Panc1 (cell line): ENCODE data around the gene AKAP7. TPM values are rescaled to one million over a fixed set of nuclear protein-coding genes. Genes with fewer than 3 reads are reported as not detected.

Experiments
- ATAC-seq: fragments of 200-7000 bp; cut with Tn5 transposase; 2 replicates; pipeline ENCODE4 v1.9.1; 2020; ENCODE audit warnings: mild to moderate bottlenecking, moderate library complexity
- BruUV-seq: library from RNA; stranded (reverse); fragments of 400-500 nt; replicated peaks from 2 replicates; lab custom pipeline; 2021; lab: Mats Ljungman, UMichigan
- CTCF ChIA-PET: fragments of 300-600 bp; sonication (Branson Sonifier 250); formaldehyde crosslinking; loops from one replicate; lab custom pipeline; 2022; ENCODE audit warnings: antibody characterized with exemption; lab: Charles Lee
- POLR2A ChIA-PET: fragments of 300-600 bp; sonication (Branson Sonifier 250); formaldehyde crosslinking; loops from one replicate; lab custom pipeline; 2022; ENCODE audit warnings: antibody characterized with exemption; lab: Charles Lee
- DNase-seq: peaks from one replicate; pipeline ENCODE4 v3.0.0-alpha.2; 2010; ENCODE audit warnings: low read depth, low spot score
- H3K27ac ChIP-seq: 2 replicates; pipeline ENCODE4 v1.5.1; 2011; ENCODE audit warnings: mild to moderate bottlenecking, low read length, inconsistent platforms
- H3K27me3 ChIP-seq: fragments of 200-500 bp; sonication (Bioruptor generic); 2 replicates; pipeline ENCODE4 v1.6.0; 2014; ENCODE audit warnings: low read length, inconsistent platforms; ENCODE audit not compliant: control insufficient read depth, insufficient read depth
- H3K36me3 ChIP-seq: fragments of 200-500 bp; sonication (Bioruptor generic); 2 replicates; pipeline ENCODE4 v1.5.1; 2014; ENCODE audit warnings: inconsistent platforms, mild to moderate bottlenecking, low read length, moderate library complexity; ENCODE audit not compliant: control insufficient read depth, insufficient read depth
- H3K4me1 ChIP-seq: 2 replicates; pipeline ENCODE4 v1.5.1; 2011; ENCODE audit warnings: inconsistent platforms, mild to moderate bottlenecking, low read length, moderate library complexity; ENCODE audit not compliant: control insufficient read depth, insufficient read depth
- H3K4me3 ChIP-seq, 2 experiments: 2 replicates each; pipeline ENCODE4 v1.5.1; 2011 to 2012; ENCODE audit warnings: low read depth in 2 of 2, low read length in 2 of 2, mild to moderate bottlenecking in 2 of 2, inconsistent platforms in 1 of 2, moderate library complexity in 1 of 2
- H3K9me3 ChIP-seq: fragments of 200-500 bp; sonication (Bioruptor generic); 2 replicates; pipeline ENCODE4 v1.5.1; 2014; ENCODE audit warnings: low read depth, mild to moderate bottlenecking, inconsistent platforms, low read length, moderate library complexity; ENCODE audit not compliant: control insufficient read depth, insufficient read depth
- POLR2AphosphoS5 ChIP-seq: IDR thresholded peaks from 2 replicates; pipeline ENCODE4 v1.6.1; 2012; ENCODE audit warnings: mild to moderate bottlenecking, low read depth, low read length, moderate library complexity
- SIN3A ChIP-seq: IDR thresholded peaks from 2 replicates; pipeline ENCODE4 v1.6.1; 2012; ENCODE audit warnings: low read depth, mild to moderate bottlenecking, low read length, moderate library complexity, borderline replicate concordance; ENCODE audit not compliant: insufficient read depth
- TCF7L2 ChIP-seq: IDR thresholded peaks from 2 replicates; pipeline ENCODE4 v1.6.1; 2011; ENCODE audit warnings: mild to moderate bottlenecking, low read depth, low read length, inconsistent platforms
- in situ Hi-C: cut with HindIII; loops from 2 replicates; pipeline ENCODE4 v1.10.0; 2016; ENCODE audit warnings: low sequenced_read_pairs, low pct_unique_long_range_greater_than_20kb
- intact Hi-C: fragments of 100-400 bp; cut with micrococcal nuclease; formaldehyde crosslinking; loops from one replicate; pipeline ENCODE4 v1.10.0; 2022; ENCODE audit not compliant: unreplicated experiment
- total RNA-seq: library from RNA; stranded (reverse); gene quantifications from one replicate; pipeline ENCODE4 v1.2.1, GENCODE V29; 2021; ENCODE audit not compliant: unreplicated experiment
- TF ChIP-seq, protein P1 (sequence below): fragments of 450-650 bp; IDR thresholded peaks from 2 replicates; pipeline ENCODE4 v1.5.1; 2017; ENCODE audit warnings: mild to moderate bottlenecking
- TF ChIP-seq, protein P2 (sequence below), 2 experiments: IDR thresholded peaks; 2 replicates each; pipeline ENCODE4 v1.6.1; 2011 to 2012; ENCODE audit warnings: low read depth in 2 of 2, control low read depth in 1 of 2, low read length in 1 of 2, mild to moderate bottlenecking in 1 of 2, moderate library complexity in 1 of 2; ENCODE audit not compliant: insufficient read depth in 1 of 2

AKAP7 gene
- total RNA-seq, 1 experiment from 2014 or later = 3.2 TPM

DNA sequence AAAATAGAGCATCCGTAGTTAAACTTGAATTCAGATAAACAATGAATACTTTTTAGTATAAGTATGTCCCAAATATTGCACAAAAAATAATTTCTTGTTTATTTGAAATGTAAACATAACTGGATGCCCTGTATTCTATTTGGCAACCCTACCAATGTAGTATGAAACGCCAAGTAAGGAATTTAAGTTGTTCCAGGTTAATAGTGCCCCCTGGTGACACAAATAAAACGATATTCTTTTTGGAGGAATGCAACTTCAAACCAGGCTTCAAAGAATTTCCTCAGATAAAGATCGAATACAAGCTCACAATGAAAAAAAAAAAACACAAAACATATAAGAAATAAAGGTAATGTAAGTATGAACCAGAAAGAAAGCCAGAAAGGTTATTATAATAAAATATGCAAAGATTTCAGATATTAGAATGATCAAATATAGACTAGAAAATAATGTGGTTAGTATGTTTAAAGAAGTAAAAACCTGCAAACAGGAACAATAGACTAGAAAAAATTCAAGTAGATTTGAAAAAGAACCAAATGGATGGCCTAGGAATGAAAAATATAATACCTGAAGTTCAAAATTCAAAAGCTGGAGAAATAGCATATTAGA lies 18.4 kb upstream of the AKAP7 start:
- no peaks in the 10 kb centered on the region for H3K9me3 ChIP-seq
- no peaks in the 10 kb centered on the region for H3K36me3 ChIP-seq
- in situ Hi-C loops = no loop called here
- ATAC-seq = peak; percentile 74
- DNase-seq = peak; percentile 28
- BruUV-seq = no TSS peak
- ChIA-PET CTCF (interaction anchor here (0.6 to 1.3 kb wide), 2 partner anchors 232 to 399 kb away, joined by 5 read pairs; no protein-coding TSS in a partner anchor), POLR2A (interaction anchor here (0.6 kb wide), 1 partner anchor 139 kb away, joined by 3 read pairs; no protein-coding TSS in a partner anchor)
- no peak overlapping the region for H3K27ac ChIP-seq
- no peak overlapping the region for H3K4me3 ChIP-seq
- intact Hi-C loops = loop anchor here (1.0 kb wide), 1 partner anchor 232 kb away; no protein-coding TSS in a partner anchor
- H3K4me1 ChIP-seq = peaks cover 3% of the 10 kb centered on the region; the same call in 1 of the 2 replicates
- H3K27me3 ChIP-seq = no peaks in the 10 kb centered on the region
- TF ChIP-seq POLR2AphosphoS5 = no peak
- TF ChIP-seq, protein P1, sequence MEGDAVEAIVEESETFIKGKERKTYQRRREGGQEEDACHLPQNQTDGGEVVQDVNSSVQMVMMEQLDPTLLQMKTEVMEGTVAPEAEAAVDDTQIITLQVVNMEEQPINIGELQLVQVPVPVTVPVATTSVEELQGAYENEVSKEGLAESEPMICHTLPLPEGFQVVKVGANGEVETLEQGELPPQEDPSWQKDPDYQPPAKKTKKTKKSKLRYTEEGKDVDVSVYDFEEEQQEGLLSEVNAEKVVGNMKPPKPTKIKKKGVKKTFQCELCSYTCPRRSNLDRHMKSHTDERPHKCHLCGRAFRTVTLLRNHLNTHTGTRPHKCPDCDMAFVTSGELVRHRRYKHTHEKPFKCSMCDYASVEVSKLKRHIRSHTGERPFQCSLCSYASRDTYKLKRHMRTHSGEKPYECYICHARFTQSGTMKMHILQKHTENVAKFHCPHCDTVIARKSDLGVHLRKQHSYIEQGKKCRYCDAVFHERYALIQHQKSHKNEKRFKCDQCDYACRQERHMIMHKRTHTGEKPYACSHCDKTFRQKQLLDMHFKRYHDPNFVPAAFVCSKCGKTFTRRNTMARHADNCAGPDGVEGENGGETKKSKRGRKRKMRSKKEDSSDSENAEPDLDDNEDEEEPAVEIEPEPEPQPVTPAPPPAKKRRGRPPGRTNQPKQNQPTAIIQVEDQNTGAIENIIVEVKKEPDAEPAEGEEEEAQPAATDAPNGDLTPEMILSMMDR = peak; percentile 57; the same call in 1 of the 2 replicates
- TF ChIP-seq TCF7L2 = no peak

DNA sequence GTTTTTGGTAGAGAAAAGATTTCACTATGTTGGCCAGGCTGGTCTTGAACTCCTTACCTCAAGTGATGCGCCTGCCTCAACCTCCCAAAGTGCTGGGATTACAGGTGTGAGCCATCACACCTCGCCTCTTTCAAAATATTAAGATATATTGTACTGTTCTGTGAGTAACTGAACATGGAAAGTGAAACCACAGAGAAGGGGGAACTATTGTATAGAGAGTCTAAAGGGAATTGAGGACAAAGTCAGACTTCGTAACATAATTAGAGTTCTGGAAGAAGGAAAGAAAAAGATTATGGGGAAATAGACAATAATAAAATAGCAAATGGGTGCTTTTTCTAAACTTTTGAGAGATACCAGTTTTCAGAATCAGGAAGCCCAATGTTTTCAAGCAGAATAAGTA lies 17.4 kb upstream of the AKAP7 start:
- Histone ChIP-seq H3K9me3 (no peaks in the 10 kb centered on the region), H3K4me1 (peaks cover 3% of the 10 kb centered on the region; the same call in 1 of the 2 replicates), H3K36me3 (no peaks in the 10 kb centered on the region), H3K27me3 (0 out of 2 replicates have a peak, but pooled peaks cover 2% of the 10 kb centered on the region), H3K4me3 (no peak overlapping the region), H3K27ac (peak overlapping the region; percentile 35; the same call in 1 of the 2 replicates)
- ChIA-PET CTCF (no interaction called here), POLR2A (no interaction called here)
- intact Hi-C loops (no loop called here), in situ Hi-C loops (no loop called here)
- TF ChIP-seq POLR2AphosphoS5 (no peak), TCF7L2 (no peak), SIN3A (no peak)
- TF ChIP-seq, protein P2, sequence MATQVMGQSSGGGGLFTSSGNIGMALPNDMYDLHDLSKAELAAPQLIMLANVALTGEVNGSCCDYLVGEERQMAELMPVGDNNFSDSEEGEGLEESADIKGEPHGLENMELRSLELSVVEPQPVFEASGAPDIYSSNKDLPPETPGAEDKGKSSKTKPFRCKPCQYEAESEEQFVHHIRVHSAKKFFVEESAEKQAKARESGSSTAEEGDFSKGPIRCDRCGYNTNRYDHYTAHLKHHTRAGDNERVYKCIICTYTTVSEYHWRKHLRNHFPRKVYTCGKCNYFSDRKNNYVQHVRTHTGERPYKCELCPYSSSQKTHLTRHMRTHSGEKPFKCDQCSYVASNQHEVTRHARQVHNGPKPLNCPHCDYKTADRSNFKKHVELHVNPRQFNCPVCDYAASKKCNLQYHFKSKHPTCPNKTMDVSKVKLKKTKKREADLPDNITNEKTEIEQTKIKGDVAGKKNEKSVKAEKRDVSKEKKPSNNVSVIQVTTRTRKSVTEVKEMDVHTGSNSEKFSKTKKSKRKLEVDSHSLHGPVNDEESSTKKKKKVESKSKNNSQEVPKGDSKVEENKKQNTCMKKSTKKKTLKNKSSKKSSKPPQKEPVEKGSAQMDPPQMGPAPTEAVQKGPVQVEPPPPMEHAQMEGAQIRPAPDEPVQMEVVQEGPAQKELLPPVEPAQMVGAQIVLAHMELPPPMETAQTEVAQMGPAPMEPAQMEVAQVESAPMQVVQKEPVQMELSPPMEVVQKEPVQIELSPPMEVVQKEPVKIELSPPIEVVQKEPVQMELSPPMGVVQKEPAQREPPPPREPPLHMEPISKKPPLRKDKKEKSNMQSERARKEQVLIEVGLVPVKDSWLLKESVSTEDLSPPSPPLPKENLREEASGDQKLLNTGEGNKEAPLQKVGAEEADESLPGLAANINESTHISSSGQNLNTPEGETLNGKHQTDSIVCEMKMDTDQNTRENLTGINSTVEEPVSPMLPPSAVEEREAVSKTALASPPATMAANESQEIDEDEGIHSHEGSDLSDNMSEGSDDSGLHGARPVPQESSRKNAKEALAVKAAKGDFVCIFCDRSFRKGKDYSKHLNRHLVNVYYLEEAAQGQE (IDR thresholded peaks at IDR 0.05; ENCODE audit: insufficient read depth in 1 of 2, low read depth in 2 of 2, low read length in 1 of 2) = no peak
- TF ChIP-seq, protein P1 = no peak
- no TSS peak for BruUV-seq
- DNase-seq (no peak), ATAC-seq (no peak)
